Liver (tissue), 3 donors: ENCODE measurements around the gene ARL6IP4.

Source experiments
- CTCF ChIP-seq: fragments of 150-350 bp; IDR thresholded peaks from 2 replicates; pipeline ENCODE4 v1.5.1; 2017; ENCODE audit warnings: improper control_type of control experiment, low read depth, low read length; ENCODE audit not compliant: missing input control
- FOXA2 ChIP-seq: IDR thresholded peaks from 2 replicates; pipeline ENCODE4 v1.6.1; 2016; ENCODE audit warnings: antibody characterized with exemption
- GABPA ChIP-seq, 2 donors: IDR thresholded peaks in 1 of 2; conservative IDR thresholded peaks in 1 of 2; 2 replicates each; pipeline ENCODE4 v1.6.1; 2016; ENCODE audit warnings: antibody characterized with exemption in 2 of 2, mild to moderate bottlenecking in 1 of 2, moderate library complexity in 1 of 2
- MAX ChIP-seq: IDR thresholded peaks from 2 replicates; pipeline ENCODE4 v1.6.1; 2016; ENCODE audit warnings: antibody characterized with exemption
- RAD21 ChIP-seq, 2 donors: IDR thresholded peaks; 2 replicates each; pipeline ENCODE4 v1.6.1; 2016; ENCODE audit warnings: antibody characterized with exemption in 2 of 2, mild to moderate bottlenecking in 2 of 2
- REST ChIP-seq: IDR thresholded peaks from 2 replicates; pipeline ENCODE4 v1.6.1; 2016; ENCODE audit warnings: antibody characterized with exemption, mild to moderate bottlenecking
- TAF1 ChIP-seq: conservative IDR thresholded peaks from 2 replicates; pipeline ENCODE4 v1.6.1; 2016; ENCODE audit warnings: antibody characterized with exemption, mild to moderate bottlenecking
- ZBTB33 ChIP-seq: IDR thresholded peaks from 2 replicates; pipeline ENCODE4 v1.6.1; 2016; ENCODE audit warnings: antibody characterized with exemption
- donor health status: healthy.
- donor health status: healthy.

GRCh38 chr12:123022846-123023245 is 42.4 kb downstream of the ARL6IP4 start:
- no peak for TF ChIP-seq CTCF
- TF ChIP-seq REST: no peak
- TF ChIP-seq MAX: no peak
- TF ChIP-seq FOXA2: no peak
- no peak for TF ChIP-seq ZBTB33
- TF ChIP-seq TAF1: no peak
- TF ChIP-seq GABPA (IDR thresholded peaks at IDR 0.05 in 1 of 2, conservative IDR thresholded peaks at IDR 0.05 in 1 of 2): no peak
- TF ChIP-seq RAD21 (IDR thresholded peaks at IDR 0.05): no peak
